Vagina (tissue), 2 donors: ENCODE measurements around the gene ARHGAP27.

ENCODE experiments used
- CTCF ChIP-seq, 3 experiments: fragments of 450-650 bp in 2 of 3; fragments of 200-600 bp in 1 of 3; sonication (generic) in 1 of 3; IDR thresholded peaks; one replicate each; pipeline ENCODE4 v1.5.1; 2017 to 2019; ENCODE audit warnings: antibody characterized with exemption in 3 of 3, mild to moderate bottlenecking in 2 of 3, moderate library complexity in 2 of 3
- POLR2A ChIP-seq, 2 donors: fragments of 450-650 bp; IDR thresholded peaks; one replicate each; pipeline ENCODE4 v1.6.1; 2017; ENCODE audit warnings: antibody characterized with exemption in 2 of 2, mild to moderate bottlenecking in 2 of 2, moderate library complexity in 2 of 2
- POLR2AphosphoS5 ChIP-seq, 2 donors: sonication (generic); formaldehyde crosslinking; IDR thresholded peaks; one replicate each; pipeline ENCODE4 v1.9.0; 2017; ENCODE audit warnings: antibody characterized with exemption in 2 of 2, mild to moderate bottlenecking in 2 of 2, low read depth in 1 of 2; ENCODE audit not compliant: insufficient read depth in 1 of 2

GRCh38 chr17:45374501-45374900, 58.2 kb downstream of the ARHGAP27 start:
- TF ChIP-seq CTCF (IDR thresholded peaks at IDR 0.05) (no peak), POLR2AphosphoS5 (IDR thresholded peaks at IDR 0.05; ENCODE audit: insufficient read depth in 1 of 2, low read depth in 1 of 2) (no peak), POLR2A (IDR thresholded peaks at IDR 0.05) (no peak)
